Stimulated activated CD8-positive, alpha-beta memory T cell treated with anti-CD3 and anti-CD28 coated beads, Interleukin-2, amount 100 ng/mL, for 1 hour (primary cell): ENCODE measurements around the gene RGS6.

Source experiments
- DNase-seq, 2 donors: peaks; one replicate each; pipeline ENCODE4 v3.0.0-alpha.2; 2020; ENCODE audit warnings: low read depth in 2 of 2

RGS6 gene

DNA sequence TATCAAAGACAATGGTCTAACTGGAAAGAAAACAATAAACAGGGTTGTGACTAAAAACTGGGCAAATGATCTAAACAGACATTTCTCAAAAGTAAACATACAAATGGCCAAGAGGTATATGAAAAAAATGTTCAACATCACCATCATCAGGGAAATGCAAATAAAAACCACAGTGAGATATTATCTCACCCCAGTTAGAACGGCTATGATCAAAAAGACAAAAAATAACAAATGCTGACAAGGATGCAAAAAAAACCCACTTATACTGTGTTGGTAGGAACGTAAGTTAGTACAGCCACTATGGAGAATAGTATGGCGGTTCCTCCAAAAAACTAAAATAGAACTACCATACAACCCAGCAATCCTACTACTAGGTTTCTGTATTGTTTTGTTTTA lies 470.1 kb downstream of the RGS6 start:
- DNase-seq: no peak

DNA sequence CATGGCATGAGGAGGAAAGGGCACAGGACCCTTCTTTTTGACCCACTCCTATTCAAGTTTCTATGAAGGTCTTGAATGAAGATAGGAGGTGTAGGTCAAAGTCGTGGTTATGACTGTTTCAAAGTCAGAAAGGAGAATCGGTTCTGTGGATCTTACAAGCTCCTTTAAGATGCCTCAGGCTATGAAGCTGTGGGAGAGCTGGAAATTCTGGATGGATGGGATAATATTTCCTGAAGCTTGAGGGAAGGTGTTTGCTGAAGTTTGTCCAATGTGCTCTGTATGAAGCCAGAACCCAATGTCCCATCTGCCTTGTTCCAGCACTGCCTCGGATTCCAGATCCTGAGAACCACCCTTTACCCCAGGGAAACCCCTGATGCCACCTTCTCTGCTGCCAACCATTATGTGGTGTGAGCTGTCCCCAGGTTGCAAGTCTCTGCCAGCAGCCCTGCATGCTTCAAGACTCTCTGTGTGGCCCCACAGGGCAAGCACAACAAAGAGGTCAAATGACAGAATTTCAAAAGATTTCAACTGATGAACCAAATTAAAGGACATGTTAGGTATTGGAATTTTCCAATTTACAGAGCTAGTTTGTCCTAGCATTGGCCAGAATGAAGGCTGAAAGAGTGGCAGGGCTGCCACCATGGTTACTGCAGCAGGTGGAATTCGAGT lies 472.0 kb downstream of the RGS6 start:
- DNase-seq: no peak

DNA sequence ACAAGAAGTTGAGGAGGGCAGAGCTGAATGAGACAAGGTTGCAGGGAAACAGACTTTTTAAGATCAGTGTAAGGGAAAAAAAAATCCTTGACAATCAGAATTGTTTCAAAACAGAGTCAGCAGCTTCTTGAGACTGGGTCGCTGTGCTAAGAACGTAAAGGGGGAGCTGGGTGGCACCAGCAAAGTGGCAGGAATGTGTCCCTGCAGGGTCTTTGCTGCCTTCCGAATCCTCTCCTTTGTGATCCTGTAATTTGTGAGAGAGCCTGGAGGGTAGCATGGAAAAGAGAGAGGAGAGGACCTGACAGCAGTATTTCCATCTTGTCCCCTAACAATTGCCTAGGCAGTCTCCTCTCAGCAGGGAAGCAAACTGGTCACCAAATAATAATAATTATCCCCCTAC lies 472.8 kb downstream of the RGS6 start:
- DNase-seq: no peak

DNA sequence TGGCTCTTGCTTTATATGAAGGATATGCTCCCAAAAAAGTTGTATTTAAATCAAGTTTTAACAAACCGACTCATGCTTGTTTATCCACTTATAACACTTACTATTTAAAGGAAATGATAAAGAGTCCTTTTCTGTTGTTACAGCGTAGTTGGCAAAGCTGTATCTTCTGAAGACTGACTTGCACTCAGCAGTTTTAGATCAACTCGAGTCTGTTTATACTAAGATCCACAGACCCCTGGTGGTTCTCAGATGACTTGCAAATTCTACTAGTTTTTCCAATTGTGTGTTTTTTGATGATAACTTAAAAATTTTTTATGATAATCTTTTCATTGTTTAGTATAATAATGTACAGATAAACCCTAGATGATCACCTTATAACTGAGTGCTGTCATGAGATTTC lies 475.8 kb downstream of the RGS6 start:
- DNase-seq: no peak

DNA sequence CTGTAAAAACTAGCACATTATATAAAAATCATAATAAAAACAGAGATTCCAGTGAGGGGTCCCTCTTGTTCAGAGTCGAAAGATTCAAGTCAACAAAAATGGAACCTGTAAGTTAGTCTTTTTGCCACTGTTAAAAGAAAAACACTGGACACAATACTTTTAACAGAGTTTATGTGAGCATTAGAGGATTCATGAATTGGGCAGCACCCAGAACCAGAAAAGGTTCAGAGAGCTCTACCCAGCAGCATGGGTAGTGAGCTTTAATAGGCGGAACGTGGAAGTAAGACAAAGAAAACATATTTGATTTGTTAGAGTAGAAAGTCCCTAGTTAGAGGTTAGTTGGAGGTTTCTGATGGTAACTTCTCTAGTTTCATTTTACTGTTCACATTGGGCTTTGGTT lies 476.8 kb downstream of the RGS6 start:
- DNase-seq: no peak

DNA sequence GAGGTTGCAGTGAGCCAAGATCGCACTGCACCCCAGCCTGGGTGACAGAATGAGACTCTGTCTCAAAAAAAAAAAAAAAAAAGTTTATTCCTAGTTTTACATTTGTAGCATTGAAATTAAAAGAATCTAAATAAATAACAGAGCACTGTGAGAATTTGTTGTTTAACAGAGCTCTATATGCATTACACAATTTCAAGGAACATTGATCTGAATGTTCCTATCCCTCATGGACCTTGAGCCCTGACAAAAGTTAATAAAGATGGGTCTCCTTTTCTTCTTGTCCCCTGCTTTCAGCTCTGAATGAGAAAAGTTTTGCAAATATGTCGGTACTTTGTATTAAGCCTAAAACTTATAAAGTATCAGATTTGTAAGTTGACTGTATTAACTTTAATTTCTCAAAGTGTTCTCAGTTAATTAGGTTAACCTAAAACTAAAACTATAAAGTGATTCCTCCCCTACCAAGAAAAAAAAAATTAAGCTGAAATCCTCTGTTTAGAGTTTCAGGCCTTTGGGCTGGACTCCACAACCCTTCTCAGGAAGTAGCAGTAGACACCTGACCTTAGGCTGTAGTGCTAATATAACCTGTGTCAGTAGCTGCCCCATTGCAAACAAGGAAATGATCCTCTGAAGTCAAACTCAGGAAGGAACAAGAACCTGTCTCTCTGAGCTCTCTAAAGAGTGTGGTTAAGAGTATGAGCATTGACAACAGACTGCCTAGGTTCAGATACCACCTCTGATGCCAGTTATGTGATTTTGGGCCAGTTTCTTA lies 484.0 kb downstream of the RGS6 start:
- no peak for DNase-seq

DNA sequence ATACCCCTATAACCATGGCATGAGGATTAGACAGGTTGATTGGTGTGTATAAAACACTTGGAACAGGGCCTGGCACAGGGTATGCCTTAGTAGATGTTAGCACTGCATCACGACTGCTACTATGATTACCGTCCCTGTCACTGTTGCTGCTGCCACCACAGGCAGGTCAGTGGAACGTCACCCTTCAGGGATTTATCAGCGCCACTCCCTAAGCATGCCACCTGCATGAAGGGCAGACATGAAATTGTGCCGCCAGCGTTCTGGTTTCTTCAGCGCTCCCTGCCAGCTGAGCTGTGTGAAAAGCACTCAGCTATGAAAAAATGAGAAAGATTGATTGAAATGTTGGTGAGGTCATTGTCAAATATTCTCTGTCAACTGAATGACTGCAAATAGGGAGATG lies 484.7 kb downstream of the RGS6 start:
- no peak for DNase-seq

DNA sequence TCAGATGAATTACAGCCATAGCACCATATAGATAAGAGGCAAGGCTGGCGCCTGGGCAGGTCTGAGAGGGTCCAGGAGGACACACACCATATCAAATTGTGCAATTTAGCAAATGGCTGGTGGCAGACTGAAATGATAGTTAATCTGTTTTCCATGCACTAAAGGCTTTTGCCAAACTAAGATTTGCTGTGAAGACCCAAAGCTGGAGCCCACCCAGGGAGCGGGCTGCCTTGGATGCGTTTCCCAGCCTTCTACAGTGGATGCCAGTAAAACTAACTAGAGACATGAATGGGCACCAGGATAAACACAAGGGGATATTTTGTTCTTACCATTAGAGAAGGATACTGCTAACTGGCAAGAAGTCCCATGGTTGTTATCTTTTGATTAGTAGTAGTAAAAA lies 486.6 kb downstream of the RGS6 start:
- DNase-seq: no peak

DNA sequence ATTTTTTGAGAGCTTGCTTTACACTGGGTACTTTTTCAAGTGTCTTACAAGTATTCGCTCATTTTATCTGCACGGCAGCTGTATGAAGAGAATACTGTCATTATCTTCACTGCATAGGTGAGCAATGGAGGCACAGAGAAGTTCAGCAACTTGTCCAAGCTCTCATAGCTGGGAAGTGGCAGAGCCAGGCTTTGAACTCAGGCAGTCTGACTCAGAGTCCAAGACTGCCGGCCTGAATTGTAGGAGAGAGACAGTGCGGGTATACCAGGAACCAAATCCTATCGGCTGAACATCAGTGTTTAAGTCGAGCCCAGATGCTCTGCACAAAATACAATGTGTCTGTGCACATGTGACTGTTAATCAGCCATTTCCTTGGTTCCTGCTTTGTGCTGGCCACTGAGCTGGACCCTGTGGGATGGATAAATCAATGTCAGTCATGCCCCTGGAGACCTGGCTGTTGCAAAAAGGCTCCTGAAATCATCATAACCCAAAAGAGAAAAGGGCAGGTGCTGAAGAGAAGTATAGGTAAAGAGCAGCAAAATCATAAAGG lies 487.1 kb downstream of the RGS6 start:
- DNase-seq: no peak

DNA sequence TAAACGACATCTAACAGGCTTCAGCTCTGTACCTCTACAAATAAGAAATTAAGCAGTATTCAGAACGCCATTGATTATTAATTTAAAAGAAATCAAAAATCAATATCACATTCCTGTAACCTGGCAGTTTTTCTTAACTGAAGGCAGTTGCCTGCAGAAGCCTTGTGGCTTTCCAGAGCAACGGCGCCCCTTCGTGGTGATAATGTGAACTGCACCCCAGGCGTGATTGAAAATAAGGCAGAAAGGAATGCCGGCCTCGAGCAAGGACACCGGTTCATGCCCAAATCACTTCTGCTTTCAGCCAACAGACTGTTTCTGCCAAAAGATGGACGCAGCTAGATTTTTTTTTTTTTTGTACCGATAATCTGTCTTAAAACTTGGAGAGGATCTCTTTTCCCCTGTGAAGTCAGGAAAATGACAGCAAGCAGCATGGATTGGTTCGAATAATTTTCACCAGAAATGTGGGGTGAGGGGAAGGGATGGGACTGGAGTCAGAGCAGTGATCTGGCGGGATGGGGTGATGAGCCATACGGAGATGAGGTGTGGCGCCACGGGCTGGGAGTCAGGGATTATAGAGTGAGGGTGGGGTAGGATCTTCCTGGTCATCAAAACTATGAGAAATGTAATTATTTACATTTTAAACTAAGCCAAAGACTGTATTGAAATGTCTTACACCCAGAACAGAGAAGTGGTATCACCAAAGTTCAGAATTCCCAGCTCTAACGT lies 488.7 kb downstream of the RGS6 start:
- peak; percentile 30 to 37 for DNase-seq

DNA sequence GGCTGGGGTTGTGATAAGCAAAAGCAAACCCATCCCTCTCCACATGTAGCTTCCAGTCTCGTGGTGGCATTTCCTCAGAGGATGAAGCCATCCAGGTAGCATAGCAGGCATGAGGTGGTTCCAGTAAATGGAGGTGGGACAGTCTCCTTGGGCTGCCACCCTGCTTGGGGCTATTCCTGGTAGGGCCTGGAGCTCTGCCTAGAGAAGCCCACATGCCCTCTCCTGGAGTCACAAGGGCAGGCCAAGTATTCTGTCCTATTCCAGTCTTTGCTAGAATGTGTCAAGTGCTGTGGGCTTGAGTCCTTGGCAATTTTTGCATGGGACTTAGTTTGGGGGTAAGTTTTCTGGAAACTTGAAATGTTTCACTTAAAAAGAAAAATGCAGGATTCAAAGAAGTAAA lies 491.7 kb downstream of the RGS6 start:
- no peak for DNase-seq

DNA sequence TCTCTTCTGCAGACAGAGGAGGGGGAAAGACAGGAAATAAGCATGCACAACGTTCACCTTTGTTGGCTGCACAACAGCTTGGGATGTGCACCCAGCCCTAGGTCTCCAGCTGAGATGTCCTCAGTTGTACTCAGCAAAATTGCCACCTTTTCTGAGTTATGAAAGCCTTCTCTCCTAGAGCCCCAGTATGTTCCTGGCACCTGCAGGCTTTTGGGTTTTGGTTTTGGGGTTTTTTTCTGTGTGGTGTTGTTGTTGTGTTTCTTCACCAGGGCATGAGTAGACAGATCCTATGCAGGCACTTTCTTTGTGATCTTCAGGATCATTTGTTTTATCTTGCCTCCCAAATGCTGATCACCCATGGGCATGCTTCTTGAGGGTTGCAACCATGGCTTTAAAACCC lies 498.2 kb downstream of the RGS6 start:
- no peak for DNase-seq

DNA sequence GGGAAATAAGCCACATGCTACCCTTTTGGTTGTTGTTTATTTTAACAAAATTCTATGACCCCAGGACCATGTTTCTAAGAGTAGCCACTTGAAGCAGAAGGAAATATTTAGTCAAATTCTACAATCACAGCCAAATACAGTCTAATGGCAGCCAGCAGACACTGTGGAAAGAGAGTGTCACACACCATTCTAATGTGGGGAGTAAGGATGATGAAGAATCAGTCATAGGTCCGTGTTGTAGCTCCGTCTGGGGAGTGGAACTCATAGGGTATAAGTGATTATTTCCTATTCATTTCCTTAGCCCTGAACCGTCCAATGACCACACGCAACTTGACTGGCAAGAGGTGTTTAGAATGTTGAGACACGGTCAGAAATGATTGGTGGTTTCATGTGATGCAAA lies 500.5 kb downstream of the RGS6 start:
- no peak for DNase-seq

DNA sequence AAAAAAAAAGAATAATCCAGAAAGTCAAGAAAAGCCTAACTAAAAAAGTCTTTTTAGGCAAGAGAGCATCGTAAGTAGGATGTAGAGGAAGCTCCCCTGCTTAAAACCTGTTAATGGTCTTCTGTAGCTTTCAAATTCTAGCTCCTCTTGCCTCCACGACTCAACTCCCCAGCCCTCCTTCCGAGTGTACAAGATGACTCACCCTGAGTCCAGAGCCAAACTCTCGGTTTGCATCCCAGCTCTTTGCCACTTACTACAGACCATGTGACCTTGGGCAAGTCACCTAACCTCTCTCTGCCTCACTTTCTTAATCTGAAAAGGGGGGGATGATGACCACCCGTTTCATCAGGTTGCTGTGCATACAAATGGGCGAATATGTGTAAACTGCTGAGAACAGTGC lies 501.3 kb downstream of the RGS6 start:
- DNase-seq: no peak

DNA sequence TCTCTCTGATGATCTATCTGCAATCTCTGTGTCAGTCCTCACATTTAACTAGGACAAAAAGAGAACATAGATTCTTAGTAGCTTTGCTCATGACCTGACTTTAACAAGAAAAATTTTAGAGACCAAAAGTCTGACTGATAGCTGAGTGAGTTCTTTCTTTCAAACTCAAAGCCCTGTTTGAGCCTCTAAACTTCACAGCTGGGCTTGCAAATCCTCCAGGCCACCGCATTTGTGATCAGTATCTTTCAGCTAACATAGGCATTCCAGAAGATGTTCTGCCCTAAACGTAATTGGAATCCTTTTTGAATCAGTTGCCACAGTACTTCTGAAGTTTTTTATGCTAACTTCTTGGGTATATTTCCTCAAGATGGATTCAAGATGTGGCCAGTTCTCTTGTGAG lies 502.6 kb downstream of the RGS6 start:
- no peak for DNase-seq

DNA sequence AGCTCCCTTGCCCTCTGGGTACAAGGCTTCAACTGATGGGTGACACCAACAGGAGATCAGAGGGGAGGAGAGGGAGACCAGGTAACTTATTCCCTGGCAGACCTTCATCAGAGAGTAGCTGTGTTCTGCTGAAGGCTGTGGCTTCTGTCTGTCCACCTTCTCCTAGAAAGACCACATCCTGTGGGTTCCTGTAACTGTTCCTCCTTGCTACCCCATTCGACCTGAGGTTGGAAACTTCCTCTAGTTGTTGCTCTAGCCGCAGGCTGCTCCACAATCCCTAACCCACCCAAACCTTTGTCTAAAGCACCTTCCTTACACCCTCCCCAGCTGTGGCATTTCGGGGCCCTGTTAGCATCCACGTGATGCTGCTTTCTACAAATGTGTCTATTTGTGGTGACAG lies 507.5 kb downstream of the RGS6 start:
- DNase-seq: no peak

DNA sequence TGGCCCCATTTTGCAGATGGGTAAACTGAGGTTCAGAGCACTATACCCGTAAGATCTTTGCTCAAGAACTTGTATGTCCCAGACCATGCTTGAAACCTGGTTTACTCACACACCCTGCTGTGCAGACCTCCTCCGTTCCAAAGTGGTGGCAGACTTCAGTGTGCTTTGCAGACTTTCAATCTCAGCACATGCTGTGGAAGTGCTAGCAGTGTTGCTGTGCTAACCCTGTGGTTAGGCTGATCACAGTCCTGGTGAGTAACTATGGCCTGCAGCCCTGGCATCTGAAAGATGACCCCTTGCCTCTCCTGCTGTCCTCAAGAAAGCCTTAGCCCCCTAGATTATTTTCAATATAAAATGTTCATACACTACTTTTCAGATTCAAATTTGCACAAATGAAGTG lies 511.0 kb downstream of the RGS6 start:
- no peak for DNase-seq

DNA sequence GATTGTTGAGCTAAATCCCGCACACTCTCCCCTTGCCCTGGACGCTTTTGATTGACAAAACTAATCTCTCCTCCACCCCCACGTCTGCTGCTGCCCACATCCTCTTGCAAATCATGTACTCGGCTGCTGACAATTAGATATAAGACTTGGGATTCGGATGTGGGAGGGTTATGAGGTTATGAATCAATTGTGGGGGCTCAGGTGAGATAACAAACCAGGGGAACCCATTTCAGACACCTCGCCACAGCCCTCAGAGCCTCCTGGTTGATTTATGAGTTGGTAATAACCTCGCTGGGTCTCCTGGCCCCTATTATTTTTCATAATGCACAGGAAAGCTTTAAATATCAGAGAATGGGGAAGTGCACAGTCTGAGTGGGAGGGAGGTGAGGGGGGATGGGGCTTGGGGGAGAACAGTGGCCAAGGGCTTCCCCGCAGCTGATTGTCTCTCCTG lies 511.8 kb downstream of the RGS6 start:
- DNase-seq: no peak

DNA sequence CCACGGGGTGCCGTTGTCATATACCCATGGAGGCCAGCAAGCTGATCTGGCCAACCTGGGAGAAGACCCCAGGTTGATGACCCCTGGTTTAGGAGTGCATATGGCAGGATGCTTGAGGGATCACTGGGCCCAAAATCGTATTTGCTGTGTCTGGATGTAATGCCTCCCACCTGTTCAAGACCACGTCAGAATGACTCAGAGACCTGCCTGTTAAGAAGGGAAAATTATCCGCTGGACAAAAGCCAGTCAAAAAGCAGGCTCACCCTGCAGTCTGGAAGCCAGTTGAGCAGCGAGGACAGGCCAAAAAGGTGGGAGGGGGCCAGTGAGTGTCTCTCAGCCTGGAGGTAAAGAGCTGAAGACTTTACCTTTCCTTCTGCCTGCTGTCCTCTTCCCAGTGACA lies 512.5 kb downstream of the RGS6 start:
- no peak for DNase-seq

DNA sequence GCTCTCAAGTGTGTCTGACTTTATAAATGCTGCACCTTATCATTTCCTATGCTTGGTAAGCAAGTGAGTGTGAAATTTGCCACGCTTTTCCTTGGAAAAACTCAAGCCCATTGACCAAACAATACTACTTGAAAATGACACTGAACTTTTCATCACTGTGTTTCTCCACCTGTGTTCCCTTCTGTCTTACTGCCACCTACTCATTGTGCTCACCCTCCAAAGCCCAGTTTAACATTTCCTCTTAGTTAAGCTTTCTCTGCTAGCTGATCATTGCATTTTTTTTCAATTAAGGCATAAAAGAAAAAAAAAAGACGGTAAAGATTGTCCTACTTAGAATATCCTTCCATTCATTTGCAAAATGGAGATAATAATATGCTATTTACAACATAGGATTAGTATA lies 516.0 kb downstream of the RGS6 start:
- no peak for DNase-seq

DNA sequence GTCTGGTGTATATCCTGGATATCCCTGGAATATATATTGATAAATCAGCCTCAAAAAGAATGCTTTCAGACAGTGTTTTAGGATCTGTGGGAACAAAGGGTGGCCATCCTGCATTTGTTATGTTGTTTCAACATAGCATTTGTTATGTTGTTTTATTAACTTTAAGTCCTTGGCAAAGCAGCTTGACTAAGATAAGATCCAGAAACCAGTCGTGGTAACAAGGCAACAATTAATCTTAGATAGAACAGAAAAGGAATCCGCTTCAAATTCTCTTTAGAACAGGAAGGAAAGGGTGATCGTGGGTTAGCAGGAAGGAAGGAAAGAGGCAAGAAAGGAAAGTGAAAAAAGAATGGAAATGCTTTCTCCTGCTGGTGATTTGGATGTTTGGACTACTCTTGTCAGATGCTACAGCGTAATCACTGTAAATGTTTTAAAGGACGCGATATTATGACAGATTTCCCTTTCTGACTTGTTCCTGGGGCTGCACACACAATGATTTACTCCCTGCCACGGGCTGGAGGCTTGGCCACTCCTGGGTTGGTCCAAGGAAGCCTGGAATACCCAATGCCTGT lies 518.3 kb downstream of the RGS6 start:
- no peak for DNase-seq
